NOMO-1 (cell line): Measurements from ENCODE around the gene MAP3K9.
A peak's percentile ranks its signal among the peaks of the same experiment; 100 is the strongest.

Source experiments
- DNase-seq, 2 experiments: peaks; one replicate each; lab custom pipeline; 2025; ENCODE audit not compliant: unreplicated experiment in 2 of 2; lab: John Stamatoyannopoulos, UW

MAP3K9 gene

GRCh38 chr14:70702161-70702560, 107.2 kb downstream of the MAP3K9 start:
- no peak for DNase-seq

DNA sequence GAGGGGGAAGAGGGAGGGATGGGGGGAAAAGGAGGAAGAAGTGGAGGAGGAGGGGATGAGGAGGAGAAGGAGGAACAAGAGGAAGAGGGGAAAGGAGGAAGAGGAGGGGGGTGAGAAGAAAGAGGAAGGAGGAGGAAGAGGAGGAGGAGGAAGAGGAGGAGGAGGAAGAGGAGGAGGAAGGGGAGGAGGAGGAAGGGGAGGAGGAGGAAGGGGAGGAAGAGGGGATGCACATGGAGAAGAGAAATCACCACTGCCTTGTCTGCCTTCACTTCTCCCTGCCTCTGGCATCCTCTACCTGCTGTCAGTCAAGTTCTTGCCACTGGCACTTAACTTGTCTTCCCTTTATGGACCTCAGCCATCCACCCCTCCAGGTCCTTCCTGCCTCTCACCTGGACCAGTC, 107.7 kb downstream of the MAP3K9 start:
- DNase-seq, result no peak

- DNase-seq, result no peak
Measured at GRCh38 chr14:70700955-70701585, 108.2 kb downstream of the MAP3K9 start.

- no peak for DNase-seq
Measured at GRCh38 chr14:70699646-70700045, 109.7 kb downstream of the MAP3K9 start.

DNA sequence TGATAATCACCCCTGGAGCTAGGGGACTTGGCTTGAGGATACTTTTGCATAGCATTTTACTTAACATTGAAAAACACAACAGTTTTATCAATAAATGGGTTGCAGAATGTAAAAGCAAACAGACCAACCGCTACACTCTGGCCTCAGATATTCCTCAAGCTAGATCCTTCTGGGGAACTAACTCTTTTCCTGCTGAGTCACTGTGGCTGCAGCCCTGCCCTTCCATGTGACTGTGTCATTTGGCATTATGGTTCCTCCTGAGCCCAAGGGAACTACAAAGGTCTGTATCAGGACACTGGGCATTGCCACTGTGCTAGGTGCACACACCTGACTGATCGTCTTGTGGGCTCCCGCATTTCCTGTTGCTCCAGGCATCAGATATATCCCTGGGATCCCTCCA, 111.0 kb downstream of the MAP3K9 start:
- DNase-seq, result peak; percentile 48 to 62

GRCh38 chr14:70697701-70698100, 111.6 kb downstream of the MAP3K9 start:
- peak; percentile 3 to 17 for DNase-seq

GRCh38 chr14:70696026-70696425, 113.3 kb downstream of the MAP3K9 start:
- no peak for DNase-seq

DNA sequence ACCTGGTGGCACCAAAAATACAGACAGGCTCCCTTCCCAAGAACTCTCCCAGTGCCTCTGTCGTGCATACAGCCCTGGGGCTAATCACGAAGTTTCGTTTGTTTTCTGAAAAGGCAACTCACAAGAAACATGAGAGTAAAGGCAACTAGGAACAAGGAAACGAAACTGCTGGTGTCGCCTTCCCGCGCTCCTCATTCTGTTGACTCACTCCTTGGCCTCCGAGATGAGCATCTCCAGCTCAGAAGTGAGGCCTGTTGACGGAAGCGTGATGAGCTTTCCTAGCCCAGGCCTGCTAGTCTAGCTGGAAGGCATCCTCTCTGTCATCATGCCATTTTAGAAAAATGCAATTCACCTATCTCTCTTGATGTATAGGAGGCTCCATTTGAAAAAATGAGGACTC, 117.1 kb downstream of the MAP3K9 start:
- peak; percentile 83 to 96 for DNase-seq

GRCh38 chr14:70685474-70686197, 123.7 kb downstream of the MAP3K9 start:
- no peak for DNase-seq

DNA sequence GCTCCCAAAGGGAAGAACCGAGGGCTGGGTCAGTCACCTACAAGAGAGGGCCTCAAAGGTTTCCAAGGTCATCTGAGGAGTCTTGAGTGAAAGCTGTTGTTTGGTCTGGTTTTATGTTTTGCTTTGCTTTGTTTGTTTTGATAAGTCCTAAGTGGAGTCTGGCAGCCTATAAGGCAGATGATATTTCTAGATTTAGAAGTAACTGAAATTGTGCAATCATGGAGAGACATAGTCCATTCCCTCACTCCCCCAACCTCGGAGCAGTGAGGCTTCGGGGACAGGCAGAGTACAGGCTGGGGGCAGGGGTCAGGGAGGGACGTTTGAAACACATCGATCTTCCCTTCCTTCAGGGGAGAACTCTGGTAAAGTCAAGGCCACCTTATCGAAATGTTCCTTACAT, 125.3 kb downstream of the MAP3K9 start:
- no peak for DNase-seq

DNA sequence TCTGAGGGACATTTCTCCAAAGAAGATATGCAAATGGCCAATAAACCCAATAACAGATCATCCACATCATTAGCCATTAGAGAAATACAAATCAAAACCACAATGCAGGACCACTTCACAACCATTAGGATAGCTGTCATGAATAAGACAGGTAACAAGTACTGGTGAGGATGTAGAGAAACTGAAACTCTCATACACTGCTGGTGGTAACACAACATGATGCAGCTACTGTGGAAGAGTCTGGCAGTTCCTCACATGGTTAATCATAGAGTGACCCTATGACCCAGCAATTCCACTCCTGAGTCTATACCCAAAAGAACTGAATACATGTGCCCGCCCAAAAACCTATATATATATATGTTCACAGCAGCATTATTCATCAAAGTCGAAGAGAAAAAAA, 128.6 kb downstream of the MAP3K9 start:
- DNase-seq, result no peak

GRCh38 chr14:70677341-70677740, 132.0 kb downstream of the MAP3K9 start:
- no peak for DNase-seq
